HCEC 1CT (cell line): ENCODE data around the gene CIRBP.
A peak's percentile ranks its signal among the peaks of the same experiment; 100 is the strongest.

Source experiments
- DNase-seq: peaks from one replicate; pipeline ENCODE4 v3.0.0-alpha.2; 2017

CIRBP gene

DNA sequence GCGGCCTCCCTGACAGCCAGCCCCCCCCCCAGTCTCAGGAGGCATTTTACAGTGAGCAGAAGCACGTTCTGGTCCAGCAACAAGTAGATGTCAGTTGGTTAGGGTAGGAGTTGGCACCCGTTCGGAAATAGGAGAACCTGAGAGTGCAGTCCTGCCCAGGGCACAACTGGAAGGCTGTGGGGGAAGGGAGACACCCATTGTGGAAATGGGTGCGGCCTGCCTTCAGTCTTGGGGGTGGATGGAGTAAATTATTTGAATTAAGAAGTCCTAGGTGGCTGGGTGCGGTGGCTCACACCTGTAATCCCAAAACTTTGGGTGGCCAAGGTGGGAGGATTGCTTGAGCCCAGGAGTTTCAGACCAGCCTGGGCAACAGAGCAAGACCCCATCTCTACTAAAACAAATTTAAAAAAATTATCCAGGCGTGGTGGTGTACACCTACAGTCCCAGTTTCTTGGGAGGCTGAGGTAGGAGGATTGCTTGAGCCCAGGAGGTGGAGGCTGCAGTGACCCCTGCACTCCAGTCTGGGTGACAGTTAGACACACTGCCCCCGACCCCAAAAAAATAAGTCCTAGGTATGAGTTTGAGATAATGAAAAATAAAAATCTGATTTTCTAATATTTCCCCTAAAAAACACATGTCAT lies 1.2 kb downstream of the CIRBP start:
- no peak for DNase-seq

DNA sequence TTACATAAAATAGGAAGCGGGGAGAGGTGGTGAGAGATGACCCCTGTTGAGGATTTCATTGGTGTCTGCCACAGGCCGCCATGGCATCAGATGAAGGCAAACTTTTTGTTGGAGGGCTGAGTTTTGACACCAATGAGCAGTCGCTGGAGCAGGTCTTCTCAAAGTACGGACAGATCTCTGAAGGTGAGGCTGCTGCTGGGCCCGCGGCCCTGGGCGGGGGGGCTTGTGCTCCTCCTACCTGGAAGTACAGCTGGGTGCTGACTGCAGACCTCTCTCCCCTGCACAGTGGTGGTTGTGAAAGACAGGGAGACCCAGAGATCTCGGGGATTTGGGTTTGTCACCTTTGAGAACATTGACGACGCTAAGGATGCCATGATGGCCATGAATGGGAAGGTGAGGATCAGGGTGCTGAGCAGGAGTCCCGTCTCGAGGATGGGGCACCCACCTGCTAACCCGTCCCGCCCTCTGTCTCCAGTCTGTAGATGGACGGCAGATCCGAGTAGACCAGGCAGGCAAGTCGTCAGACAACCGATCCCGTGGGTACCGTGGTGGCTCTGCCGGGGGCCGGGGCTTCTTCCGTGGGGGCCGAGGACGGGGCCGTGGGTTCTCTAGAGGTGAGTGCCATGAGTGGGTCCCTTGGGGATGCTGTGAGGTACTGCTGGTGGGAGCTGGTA lies 1.9 kb downstream of the CIRBP start:
- no peak for DNase-seq

DNA sequence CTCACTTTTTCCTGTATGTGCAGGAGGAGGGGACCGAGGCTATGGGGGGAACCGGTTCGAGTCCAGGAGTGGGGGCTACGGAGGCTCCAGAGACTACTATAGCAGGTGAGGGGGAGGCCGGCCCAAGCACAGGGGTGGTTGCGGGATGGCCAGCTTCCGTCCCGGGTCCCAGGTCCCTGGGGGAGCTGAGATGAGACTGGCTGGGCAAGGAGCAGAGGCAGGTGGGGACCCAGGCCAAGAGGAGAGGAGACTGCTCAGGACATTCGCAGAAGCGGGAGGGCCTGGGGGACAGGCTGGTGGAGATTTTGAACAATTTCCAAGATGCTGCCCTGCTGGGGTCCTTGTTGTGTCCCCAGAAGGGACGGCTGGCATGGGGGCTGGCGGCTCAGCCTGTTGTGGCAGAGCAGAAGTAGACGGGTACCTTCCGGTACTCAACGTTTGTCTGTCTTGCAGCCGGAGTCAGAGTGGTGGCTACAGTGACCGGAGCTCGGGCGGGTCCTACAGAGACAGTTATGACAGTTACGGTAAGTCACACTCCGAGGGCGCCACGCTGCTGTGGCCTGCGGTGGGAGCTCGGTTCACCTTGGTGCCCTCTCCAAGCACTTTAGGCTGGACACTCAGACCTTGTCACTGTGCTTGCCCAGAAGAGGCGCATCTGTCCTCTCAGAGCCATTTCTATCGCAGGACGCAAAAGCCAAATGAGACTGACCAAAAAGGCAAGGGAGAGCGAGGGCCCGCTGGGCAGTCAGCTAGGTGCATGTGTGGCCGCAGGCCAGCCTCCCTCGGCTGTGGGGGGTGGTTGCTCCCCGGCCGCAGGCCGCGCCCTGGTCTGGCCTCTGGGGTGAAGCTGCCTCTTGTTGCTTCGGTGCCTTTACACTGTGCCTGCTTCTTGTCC lies 2.6 kb downstream of the CIRBP start:
- no peak for DNase-seq

DNA sequence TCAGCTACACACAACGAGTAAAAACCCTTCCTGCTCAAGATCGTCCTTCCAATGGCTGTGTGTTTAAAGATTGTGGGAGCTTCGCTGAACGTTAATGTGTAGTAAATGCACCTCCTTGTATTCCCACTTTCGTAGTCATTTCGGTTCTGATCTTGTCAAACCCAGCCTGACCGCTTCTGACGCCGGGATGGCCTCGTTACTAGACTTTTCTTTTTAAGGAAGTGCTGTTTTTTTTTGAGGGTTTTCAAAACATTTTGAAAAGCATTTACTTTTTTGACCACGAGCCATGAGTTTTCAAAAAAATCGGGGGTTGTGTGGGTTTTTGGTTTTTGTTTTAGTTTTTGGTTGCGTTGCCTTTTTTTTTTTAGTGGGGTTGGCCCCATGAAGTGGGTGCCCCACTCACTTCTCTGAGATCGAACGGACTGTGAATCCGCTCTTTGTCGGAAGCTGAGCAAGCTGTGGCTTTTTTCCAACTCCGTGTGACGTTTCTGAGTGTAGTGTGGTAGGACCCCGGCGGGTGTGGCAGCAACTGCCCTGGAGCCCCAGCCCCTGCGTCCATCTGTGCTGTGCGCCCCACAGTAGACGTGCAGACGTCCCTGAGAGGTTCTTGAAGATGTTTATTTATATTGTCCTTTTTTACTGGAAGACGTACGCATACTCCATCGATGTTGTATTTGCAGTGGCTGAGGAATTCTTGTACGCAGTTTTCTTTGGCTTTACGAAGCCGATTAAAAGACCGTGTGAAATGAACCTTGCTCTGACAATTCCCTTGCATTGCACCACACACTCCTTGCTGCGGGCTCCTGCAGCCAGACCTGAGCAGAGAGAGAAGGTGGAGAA lies 3.5 kb downstream of the CIRBP start:
- no peak for DNase-seq

DNA sequence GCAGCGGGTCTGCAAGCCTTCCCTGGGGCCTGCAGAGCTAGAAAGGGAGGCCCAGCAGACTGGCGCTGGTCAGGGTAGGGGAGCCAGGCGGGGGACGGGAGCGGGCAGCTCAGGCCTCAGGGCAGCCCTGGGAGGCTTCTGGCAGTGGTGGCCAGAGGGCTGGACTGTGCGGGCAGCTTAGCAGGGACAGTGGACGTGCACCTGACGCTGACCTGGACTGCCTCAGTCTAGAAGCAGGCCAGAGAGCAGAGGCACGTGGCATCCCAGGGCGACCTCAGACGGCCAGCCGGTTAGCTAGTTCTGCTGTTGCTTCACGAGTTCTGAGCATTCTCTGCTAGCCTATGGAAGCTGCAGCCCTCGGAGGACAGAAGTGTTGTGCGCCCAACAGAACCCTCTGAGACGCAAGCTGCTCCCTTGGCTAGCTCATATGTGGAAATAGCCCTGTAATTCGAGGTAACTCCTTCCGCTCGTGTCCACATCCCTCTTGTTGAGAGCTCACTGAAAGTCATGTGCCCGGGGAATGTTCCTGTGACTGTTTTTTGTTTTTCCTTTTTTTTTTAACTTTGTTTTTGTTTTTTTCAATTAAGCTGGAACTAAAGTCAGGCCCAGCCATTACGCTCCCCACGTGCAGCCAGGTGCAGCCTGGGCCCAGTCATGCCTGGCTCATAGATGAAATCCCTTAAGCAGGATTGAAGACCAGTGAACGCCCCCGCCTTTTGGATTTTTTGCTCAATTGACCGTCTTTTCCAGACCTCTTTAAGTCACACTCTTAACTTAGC lies 4.3 kb downstream of the CIRBP start:
- DNase-seq: no peak

DNA sequence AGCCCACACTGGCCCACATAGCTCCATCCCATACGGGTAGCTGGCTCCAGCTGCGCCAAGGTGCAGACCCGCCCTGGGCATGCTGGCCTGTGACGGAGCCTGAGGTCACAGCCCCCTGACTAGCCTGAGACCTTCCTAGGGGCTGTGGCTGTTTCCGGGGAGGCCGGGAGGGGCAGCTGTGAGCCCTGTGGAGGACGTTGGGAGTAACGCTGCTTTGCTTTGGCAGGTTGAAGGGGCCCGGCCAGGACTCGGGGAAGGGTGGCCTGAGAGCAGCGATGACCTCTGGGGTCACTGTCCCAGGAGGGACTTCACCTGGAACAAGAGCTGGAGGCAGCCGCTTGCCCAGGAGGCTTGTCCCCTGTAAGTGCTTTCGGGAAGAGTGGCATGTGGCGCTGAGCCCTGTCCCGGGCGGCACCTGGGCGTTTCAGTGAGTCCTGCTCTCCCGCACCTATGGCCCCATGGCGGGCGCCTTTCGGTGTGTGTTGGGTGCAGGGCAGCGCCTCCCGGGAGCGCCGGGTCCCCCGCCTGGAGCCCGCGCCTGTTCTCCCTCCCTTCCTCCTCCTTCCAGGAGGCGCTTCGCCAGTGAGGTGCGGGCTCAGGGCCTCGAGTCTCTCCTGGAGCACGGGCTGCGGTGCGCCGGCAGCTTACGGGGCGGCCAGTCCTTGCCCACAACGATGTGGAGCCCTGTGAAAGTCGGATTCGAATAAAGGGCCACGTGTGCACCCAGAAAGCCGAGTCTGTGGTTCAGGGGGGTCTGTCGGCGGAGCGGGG lies 5.1 kb downstream of the CIRBP start:
- DNase-seq: no peak

DNA sequence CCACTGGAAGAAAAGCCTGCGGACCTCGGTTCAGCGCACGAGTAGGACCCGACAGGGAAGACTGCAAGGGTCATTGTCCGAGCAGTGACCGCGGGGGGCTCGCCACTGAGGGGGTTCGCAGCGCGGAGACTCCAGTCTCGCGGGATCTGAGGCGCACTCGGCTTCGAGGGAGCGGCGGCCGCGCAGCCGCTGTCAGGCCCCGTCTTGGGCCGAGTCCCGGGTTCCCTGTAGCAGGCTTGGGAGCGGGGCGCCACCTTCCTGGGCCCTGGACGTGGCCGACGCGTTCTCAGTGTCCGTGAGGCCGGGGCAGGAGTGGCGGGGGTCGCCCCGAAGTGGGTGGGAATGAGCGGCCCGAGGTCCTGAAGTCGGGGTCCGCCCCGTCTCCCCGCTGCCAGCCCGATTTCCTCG lies 5.7 kb downstream of the CIRBP start:
- no peak for DNase-seq

DNA sequence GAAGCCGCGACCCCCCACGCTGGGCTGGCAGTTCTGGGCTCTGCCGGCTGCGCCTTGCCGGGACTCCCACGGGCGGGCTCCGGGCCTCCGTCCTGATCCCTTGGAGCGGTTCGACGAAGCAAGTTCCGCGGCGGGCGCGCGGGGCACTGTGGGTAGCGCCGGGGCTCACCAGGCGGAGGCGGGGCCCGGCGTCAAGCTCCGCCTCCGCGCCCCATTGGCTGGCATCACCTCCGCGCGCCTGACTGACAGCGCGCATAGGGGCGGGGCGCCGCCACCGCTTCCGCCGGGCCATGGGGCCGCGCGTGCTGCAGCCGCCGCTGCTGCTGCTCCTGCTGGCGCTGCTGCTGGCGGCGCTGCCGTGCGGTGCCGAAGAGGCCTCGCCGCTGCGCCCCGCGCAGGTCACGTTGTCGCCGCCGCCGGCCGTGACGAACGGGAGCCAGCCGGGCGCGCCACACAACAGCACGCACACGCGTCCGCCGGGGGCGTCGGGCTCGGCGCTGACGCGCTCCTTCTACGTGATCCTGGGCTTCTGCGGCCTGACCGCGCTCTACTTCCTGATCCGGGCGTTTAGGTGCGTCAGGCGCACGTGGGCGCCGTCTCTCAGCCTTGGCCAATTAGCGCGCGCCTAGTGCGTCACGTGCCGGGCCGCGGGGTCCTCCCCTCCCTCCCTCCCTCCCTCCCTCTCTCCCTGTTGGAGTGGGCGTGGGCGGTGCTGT lies 6.3 kb downstream of the CIRBP start, which contains the start of gene FAM174C:
Gene FAM174C, plus strand, starts transcription at position 271 of the 716 bp plus-strand sequence. Its CDS starts 20 bp downstream, at position 291.
- DNase-seq: peak; percentile 97

DNA sequence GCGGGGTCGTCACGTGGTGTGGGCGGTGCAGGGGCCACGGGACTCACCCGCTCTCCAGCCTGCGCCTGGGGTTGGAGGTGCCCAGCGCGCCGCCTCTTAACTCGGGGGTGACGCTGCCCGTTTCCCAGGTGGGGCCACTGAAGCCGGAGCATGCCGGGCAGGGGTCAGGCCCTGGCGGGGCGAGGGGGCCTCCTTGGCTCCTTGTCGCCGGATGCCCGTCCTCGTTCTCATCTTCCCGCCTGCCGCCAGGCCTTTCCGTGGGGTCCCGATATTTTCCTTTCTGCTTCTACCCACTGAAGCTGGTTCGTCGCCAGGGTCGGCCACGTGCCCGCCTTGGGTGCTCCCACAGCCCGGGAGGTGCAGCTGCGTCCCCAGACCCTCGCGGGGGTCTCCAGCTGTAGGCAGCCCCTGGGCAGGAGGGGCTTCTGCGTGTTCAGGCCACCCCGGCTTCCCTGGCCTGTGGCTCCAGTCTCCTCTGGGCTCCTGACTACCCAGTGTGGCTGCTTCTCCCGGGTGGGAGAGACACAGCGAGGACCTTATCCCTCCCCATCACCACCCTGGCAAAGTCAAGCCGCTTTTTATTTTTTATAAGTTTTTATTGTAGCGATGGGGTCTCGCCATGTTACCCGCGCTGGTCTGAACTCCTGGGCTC lies 7.0 kb downstream of the CIRBP start:
- no peak for DNase-seq

DNA sequence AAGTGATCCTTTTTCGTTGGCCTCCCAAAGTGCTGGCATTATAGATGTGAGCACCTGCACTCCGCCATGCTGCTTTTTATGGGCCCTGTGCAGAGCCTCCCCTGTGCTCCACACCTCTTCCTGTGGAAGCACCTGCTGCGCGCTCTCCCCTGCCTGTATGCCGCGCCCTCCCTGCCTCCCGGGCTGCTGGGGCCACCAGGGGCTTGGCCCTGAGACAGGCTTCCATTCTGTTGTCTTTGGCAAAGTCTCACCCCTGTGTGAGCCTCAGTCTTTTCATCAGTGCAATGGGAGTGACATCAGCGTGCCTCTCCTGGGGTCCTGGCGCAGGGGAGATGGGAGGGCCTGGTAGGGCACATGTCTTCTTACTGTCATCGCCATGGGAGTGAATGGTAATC lies 7.5 kb downstream of the CIRBP start:
- no peak for DNase-seq

DNA sequence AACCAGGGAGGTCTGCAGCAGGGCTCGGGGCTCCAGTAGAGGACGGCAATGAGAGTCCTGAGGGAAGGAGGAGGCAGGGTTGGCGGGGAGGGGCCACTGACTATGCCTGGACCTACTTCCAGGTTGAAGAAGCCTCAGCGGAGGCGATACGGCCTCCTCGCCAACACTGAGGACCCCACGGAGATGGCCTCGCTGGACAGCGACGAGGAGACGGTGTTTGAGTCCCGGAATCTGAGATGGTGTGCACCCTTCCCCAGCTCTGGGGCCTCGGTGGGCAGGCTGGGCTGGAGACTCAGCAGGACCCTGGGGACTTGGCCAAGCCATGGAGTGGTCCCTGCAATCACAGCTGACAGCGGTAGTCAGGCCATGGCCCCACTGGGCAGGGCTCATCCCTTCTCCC lies 7.9 kb downstream of the CIRBP start:
- DNase-seq: no peak

DNA sequence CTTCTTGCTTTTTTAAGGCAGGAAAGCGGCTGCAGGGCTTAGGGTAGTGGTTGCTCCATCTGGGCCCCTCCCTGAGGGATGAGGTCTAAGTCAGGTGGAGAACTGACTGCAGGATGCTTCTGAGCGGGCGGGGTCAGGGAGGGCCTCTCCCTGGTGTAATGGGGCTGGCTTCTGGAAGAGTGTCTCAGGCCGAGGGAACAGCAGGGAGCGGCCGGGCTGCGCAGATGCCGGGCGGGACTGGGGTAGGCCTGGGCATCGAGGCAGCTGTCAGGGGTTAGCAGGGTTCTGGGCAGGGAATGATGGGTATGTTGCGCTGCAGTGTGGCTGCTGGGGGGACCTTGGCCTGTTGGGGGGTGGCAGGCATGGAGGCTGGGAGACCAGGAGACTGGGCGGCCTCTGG lies 8.9 kb downstream of the CIRBP start:
- DNase-seq: no peak

DNA sequence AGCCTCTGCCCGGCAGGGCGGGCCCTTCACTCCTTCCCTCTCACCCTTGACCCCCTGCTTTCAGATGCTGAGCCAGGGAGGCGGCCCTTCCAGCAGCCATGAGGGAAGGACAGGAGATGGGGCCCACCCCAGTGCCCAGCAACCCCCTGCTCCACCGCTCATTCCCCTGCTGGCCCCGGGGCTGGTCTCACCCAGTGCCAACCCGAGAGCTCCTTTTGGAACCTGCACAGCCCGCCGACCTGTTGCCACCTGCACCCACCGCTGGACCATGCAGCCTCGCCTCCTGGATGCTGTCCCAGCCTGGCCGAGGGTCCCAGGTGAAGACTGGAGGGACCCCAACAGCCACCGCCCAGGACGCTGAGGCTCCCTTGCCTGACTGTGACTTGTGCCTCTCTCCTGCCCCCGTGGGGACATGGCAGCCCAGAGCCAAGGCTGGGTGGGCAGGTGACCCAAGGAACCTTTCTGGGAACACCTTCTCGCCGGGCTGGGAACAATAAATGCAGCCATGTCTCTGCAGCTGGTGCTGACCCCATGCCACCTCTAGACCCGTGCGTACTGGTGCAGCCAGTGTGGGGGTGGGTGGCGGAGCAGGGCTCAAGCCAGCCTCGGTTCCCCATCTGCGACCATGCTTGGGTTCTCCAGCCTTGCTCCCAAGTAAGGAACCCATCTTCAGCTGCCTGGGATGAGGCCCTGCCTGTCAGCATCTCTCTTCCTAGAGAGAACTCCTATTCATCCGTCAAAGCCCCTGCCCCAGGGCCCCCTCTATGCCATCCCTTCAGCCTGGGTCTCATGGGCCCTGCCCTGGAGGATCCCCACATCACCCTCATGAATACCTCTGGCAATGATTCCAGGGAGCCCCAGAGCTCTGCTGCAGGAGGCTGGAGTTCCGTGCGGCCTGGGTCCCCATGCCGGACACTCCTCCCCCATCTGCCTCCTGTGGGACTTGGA lies 9.9 kb downstream of the CIRBP start:
- DNase-seq: no peak

DNA sequence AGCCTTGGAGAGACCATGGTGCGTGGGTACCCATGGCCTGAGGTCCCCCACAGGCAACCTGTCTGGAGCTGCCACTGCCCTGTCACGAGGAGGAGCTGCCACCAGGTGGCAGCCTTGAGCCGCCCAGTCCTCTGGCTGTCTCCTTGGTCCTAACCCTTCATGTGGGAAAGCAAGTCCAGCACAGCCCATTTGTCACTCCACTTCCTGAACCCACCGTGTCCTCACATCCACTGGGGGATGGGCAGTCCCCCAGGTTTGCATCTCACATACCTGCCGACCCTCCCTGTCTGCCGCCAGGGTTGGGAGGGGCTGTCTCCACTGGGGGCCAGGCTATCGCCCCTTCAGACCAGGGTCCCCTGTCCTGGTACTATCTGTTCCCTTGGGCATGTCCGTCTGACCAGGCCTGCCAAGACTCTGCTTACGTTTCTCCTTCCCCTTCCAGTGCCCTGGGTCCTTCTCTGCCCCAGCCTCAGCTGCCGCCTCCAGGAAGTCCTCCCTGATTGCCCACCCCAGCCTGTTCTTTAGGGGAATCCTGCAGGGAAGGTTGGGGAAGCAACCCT lies 10.7 kb downstream of the CIRBP start:
- peak; percentile 68 for DNase-seq

DNA sequence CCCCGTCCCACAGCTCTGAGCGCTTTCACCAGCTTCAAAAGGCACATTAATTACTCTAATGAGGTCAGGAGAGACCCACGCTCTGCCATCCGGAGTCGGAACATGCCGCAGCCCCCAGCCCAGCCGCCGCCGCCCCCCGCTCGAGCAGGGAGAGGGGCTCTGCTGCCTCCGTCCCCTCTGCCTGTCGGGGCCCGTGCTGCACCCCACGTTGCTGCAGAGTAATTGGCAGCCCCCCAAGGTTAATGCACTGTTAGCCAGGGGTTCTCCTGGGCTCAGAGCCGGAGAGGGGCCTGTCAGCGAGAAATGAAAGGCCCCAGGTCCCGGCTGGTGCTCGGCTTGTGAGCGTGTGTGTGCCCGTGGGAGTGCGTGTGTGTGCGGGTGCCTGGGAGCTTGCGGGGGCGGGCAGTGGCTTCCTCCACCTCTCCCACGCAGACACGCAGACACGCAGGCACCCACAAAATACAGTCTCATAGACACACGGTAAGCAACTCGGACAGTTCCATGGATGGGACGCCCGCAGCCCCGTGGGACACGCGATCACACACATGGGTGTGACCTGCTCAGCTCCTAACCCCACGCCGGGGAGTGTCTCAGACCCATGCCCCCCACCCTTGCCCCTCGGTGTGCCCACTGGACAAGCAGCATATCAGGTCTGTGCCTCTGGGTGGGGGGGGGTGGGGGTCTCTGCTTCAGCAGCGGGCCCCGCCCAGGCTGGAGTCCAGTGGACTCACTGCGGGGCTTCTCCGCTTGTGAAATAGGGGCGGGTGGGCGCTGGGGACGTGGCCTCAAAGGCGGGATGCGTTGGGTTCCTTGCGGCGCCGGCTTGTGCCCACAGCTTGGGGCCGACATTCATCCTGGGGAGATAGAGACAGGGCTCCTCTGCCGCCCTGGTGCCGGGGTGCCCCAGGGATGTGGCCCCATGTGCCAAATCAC lies 11.8 kb downstream of the CIRBP start:
- DNase-seq: no peak

DNA sequence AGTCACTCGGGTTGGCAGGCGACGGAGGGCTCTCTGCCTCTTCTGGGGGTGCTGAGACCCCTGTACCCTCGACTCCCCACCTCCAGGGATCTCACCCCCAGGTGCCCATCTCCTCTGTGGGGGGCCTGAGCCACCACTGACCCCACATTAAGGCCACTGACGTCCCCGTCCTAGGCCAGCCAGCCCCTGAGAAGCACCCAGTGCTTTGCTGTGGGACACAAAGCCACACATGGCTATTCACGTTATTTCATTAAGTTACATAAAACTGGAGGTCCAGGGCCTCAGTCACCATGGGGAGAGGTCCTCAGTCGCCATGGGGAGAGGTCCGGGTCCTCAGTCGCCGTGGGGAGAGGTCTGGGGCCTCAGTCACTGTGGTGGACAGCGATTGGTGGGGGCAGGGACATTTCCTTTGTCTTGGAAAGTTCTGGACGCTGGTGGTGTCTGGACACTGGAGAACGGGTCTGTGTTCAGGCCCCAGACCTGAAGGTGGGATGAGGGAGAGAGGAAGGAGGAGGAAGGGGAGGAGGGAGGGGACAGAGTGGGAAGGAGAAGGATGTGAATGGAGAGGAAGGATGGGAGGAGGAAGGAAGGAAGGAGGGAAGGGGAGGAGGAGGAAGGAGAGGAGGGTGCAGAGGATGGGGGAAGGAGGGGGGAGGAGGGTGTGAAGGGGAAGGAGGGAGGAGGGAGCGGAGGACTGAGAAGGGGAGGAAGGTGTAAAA lies 12.6 kb downstream of the CIRBP start:
- no peak for DNase-seq
